G401.6 (cell line): ENCODE results near the gene KCNQ1OT1.

ENCODE experiments used
- FAIRE-seq: peaks from 2 replicates; lab custom pipeline; 2012; peaks lifted over from hg19 to GRCh38; lab: Jason Lieb, UNC

Gene KCNQ1OT1

GRCh38 chr11:2581931-2582350, 117.9 kb downstream of the KCNQ1OT1 start:
- FAIRE-seq = no peak

GRCh38 chr11:2581151-2581930, 118.5 kb downstream of the KCNQ1OT1 start:
- FAIRE-seq = no peak

- FAIRE-seq = no peak
These were observed 119.2 kb downstream of the KCNQ1OT1 start for GRCh38 chr11:2580571-2581001.

- FAIRE-seq = no peak
These were observed 119.8 kb downstream of the KCNQ1OT1 start for GRCh38 chr11:2580061-2580421.

GRCh38 chr11:2579315-2580060, 120.3 kb downstream of the KCNQ1OT1 start:
- FAIRE-seq = no peak

- FAIRE-seq = no peak
These were observed 120.9 kb downstream of the KCNQ1OT1 start for GRCh38 chr11:2578929-2579270.

- FAIRE-seq = no peak
These were observed 121.5 kb downstream of the KCNQ1OT1 start for GRCh38 chr11:2577991-2578928.

- FAIRE-seq = no peak
These were observed 122.5 kb downstream of the KCNQ1OT1 start for GRCh38 chr11:2577031-2577990.

- no peak for FAIRE-seq
These were observed 123.2 kb downstream of the KCNQ1OT1 start for GRCh38 chr11:2576549-2576948.

GRCh38 chr11:2576111-2576510, 123.7 kb downstream of the KCNQ1OT1 start:
- FAIRE-seq = no peak

GRCh38 chr11:2575591-2576051, 124.2 kb downstream of the KCNQ1OT1 start:
- no peak for FAIRE-seq

- FAIRE-seq = no peak
These were observed 125.0 kb downstream of the KCNQ1OT1 start for GRCh38 chr11:2574553-2575535.

- FAIRE-seq = no peak
These were observed 125.7 kb downstream of the KCNQ1OT1 start for GRCh38 chr11:2574043-2574552.

GRCh38 chr11:2573240-2574042, 126.4 kb downstream of the KCNQ1OT1 start:
- FAIRE-seq = no peak

GRCh38 chr11:2572491-2573239, 127.1 kb downstream of the KCNQ1OT1 start:
- FAIRE-seq = no peak

- FAIRE-seq = no peak
These were observed 128.1 kb downstream of the KCNQ1OT1 start for GRCh38 chr11:2571598-2572281.

- no peak for FAIRE-seq
These were observed 128.8 kb downstream of the KCNQ1OT1 start for GRCh38 chr11:2570841-2571597.
